Colonic mucosa (tissue), 4 donors: ENCODE data around the gene OARD1. TPM values are rescaled to one million over a fixed set of nuclear protein-coding genes. Genes with fewer than 3 reads are reported as not detected.
A peak's percentile ranks its signal among the peaks of the same experiment; 100 is the strongest.

Experiments used
- DNase-seq: peaks from one replicate; pipeline ENCODE4 v3.0.0-alpha.2; 2020
- H3K27ac ChIP-seq: fragments of 200-600 bp; one replicate; pipeline ENCODE4 v1.8.0; 2021
- H3K27me3 ChIP-seq: fragments of 200-600 bp; one replicate; pipeline ENCODE4 v1.8.0; 2021
- H3K36me3 ChIP-seq: fragments of 200-600 bp; one replicate; pipeline ENCODE4 v1.8.0; 2021
- H3K4me1 ChIP-seq: fragments of 200-600 bp; one replicate; pipeline ENCODE4 v1.8.0; 2021; ENCODE audit warnings: mild to moderate bottlenecking
- H3K4me3 ChIP-seq: fragments of 200-600 bp; one replicate; pipeline ENCODE4 v1.8.0; 2021
- H3K9ac ChIP-seq, 2 donors: one replicate each; pipeline ENCODE4 v1.7.0; 2013; ENCODE audit warnings: control low read depth in 2 of 2, low read depth in 2 of 2, low read length in 2 of 2
- H3K9me3 ChIP-seq: fragments of 200-600 bp; one replicate; pipeline ENCODE4 v1.8.0; 2021
- intact Hi-C: fragments of 100-400 bp; cut with DNase I; formaldehyde crosslinking; loops from one replicate; pipeline ENCODE4 v1.14.1; 2022
- total RNA-seq, 2 donors: library from RNA; stranded (reverse); fragmentation: NEBNext Ultra II Directional in 1 of 2; extraction: Animal tissue kit (Norgen Biotek cat#: 25700) in 1 of 2; gene quantifications; one replicate each; pipeline ENCODE4 v1.2.1, GENCODE V29; 2021
- TF ChIP-seq, protein P1 (sequence below): fragments of 200-600 bp; IDR thresholded peaks from one replicate; pipeline ENCODE4 v1.8.0; 2022; ENCODE audit warnings: antibody characterized with exemption, mild to moderate bottlenecking
- donor health status: healthy.
- donor health status: DM: no; HTN: no; CAD: no.
- donor health status: DM: no; HTN: no; CAD: no.

The OARD1 gene
- total RNA-seq, 2 donors from 2014 or later, result 25.0 to 34.2 TPM

DNA sequence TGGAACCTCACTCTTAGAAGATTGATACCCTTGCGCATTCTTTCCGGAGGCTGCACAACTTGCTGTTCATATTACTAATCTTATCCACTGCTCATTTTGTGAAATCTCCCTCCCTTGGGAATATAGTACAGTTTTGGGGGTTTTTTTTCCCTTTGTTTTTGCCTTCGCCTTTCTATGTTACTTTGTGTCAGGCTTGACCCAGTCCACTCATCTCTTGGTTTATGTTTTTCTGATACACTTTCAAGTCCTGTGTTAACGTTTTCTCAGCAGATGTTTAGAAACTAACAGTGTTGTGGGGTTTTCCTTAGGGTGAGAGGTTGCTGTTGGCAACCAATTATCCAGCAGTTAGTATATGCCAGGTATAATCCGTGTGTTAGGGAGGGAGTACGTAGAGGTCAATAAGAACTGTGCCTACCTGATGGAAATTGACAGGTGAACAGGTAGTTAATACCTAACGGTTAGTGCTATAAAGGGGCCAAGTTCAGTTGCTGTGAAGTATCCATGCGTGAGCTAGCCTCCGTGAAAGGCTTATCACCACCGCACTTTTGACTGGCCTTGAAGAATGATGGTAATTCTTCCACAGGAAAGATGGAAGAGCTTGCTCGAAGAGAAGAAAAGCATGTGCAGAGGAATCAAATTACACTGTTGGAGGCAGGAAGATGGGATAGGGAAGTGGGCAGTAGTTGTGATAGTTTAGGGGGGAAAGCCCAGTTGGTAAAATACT, 2.0 kb upstream of the OARD1 start:
- intact Hi-C loops, result no loop called here
- Histone ChIP-seq H3K4me3 (peak overlapping the region; percentile 89), H3K27me3 (no peaks in the 10 kb centered on the region), H3K36me3 (no peaks in the 10 kb centered on the region), H3K4me1 (no peaks in the 10 kb centered on the region), H3K9me3 (no peaks in the 10 kb centered on the region), H3K9ac (peak overlapping the region; percentile 95 to 100), H3K27ac (peak overlapping the region; percentile 100)
- no peak for DNase-seq
- TF ChIP-seq, protein P1, sequence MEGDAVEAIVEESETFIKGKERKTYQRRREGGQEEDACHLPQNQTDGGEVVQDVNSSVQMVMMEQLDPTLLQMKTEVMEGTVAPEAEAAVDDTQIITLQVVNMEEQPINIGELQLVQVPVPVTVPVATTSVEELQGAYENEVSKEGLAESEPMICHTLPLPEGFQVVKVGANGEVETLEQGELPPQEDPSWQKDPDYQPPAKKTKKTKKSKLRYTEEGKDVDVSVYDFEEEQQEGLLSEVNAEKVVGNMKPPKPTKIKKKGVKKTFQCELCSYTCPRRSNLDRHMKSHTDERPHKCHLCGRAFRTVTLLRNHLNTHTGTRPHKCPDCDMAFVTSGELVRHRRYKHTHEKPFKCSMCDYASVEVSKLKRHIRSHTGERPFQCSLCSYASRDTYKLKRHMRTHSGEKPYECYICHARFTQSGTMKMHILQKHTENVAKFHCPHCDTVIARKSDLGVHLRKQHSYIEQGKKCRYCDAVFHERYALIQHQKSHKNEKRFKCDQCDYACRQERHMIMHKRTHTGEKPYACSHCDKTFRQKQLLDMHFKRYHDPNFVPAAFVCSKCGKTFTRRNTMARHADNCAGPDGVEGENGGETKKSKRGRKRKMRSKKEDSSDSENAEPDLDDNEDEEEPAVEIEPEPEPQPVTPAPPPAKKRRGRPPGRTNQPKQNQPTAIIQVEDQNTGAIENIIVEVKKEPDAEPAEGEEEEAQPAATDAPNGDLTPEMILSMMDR, result no peak

GRCh38 chr6:41073203-41073967, 1.2 kb upstream of the OARD1 start:
- Histone ChIP-seq H3K9me3 (no peaks in the 10 kb centered on the region), H3K27me3 (no peaks in the 10 kb centered on the region), H3K4me1 (no peaks in the 10 kb centered on the region), H3K27ac (peak overlapping the region; percentile 100), H3K4me3 (peak overlapping the region; percentile 89), H3K9ac (peak overlapping the region; percentile 95 to 100), H3K36me3 (no peaks in the 10 kb centered on the region)
- intact Hi-C loops, result no loop called here
- peak; percentile 91 for DNase-seq
- TF ChIP-seq, protein P1, result peak; percentile 17

- Histone ChIP-seq H3K9me3 (no peaks in the 10 kb centered on the region), H3K27ac (peak within 1 kb of the TSS; percentile 100), H3K9ac (peak within 1 kb of the TSS; percentile 95 to 100), H3K4me1 (no peaks in the 10 kb centered on the region), H3K36me3 (no peaks in the 10 kb centered on the region), H3K4me3 (peak within 1 kb of the TSS; percentile 89), H3K27me3 (no peaks in the 10 kb centered on the region)
- no peak for DNase-seq
- TF ChIP-seq, protein P1, result no peak
- intact Hi-C loops, result no loop called here
Observed at GRCh38 chr6:41072836-41073202, 663 bp upstream of the OARD1 start, which contains the start of gene NFYA. NFYA (plus strand) TSS chr6:41072974; CDS start chr6:41079090, 6,116 bp downstream.

GRCh38 chr6:41071501-41071922, 644 bp downstream of the OARD1 start:
- intact Hi-C loops, result no loop called here
- no peaks in the 10 kb centered on the region for H3K9me3 ChIP-seq
- peak overlapping the region; percentile 100 for H3K27ac ChIP-seq
- peaks cover 4% of the 10 kb centered on the region for H3K4me1 ChIP-seq
- H3K36me3 ChIP-seq, result no peaks in the 10 kb centered on the region
- TF ChIP-seq, protein P1, result no peak
- no peak for DNase-seq
- peak overlapping the region; percentile 91 to 98 for H3K9ac ChIP-seq
- peak overlapping the region; percentile 89 for H3K4me3 ChIP-seq
- H3K27me3 ChIP-seq, result no peaks in the 10 kb centered on the region

- intact Hi-C loops, result loop anchor here (5.0 kb wide), 2 partner anchors 60 to 170 kb away; no protein-coding TSS in a partner anchor
- Histone ChIP-seq H3K4me3 (no peak overlapping the region), H3K27ac (peak overlapping the region; percentile 76), H3K4me1 (peaks cover 13% of the 10 kb centered on the region), H3K36me3 (no peaks in the 10 kb centered on the region), H3K9me3 (no peaks in the 10 kb centered on the region), H3K27me3 (no peaks in the 10 kb centered on the region), H3K9ac (no peak overlapping the region)
- DNase-seq, result peak; percentile 88
- TF ChIP-seq, protein P1, result peak; percentile 91
Observed at GRCh38 chr6:41066867-41067304, 5.3 kb downstream of the OARD1 start.
